MM.1S (cell line): ENCODE results near the gene NRIP2.

ENCODE experiments used
- EZH2 ChIP-seq: fragments of 300-600 bp; sonication (generic); optimal IDR thresholded peaks from 2 replicates; pipeline ENCODE3; 2017; ENCODE audit warnings: low read depth, mild to moderate bottlenecking, antibody characterized with exemption, low read length, mixed read lengths
- EZH2phosphoT487 ChIP-seq: fragments of 300-600 bp; sonication (generic); IDR thresholded peaks from 2 replicates; pipeline ENCODE4 v1.6.1; 2018; ENCODE audit warnings: antibody characterized with exemption, low read length

- TF ChIP-seq EZH2phosphoT487: no peak
- TF ChIP-seq EZH2: no peak
These were observed 14.4 kb downstream of the NRIP2 start for GRCh38 chr12:2820432-2820831.
